Measurements from ENCODE around the gene C22orf39.

DNA sequence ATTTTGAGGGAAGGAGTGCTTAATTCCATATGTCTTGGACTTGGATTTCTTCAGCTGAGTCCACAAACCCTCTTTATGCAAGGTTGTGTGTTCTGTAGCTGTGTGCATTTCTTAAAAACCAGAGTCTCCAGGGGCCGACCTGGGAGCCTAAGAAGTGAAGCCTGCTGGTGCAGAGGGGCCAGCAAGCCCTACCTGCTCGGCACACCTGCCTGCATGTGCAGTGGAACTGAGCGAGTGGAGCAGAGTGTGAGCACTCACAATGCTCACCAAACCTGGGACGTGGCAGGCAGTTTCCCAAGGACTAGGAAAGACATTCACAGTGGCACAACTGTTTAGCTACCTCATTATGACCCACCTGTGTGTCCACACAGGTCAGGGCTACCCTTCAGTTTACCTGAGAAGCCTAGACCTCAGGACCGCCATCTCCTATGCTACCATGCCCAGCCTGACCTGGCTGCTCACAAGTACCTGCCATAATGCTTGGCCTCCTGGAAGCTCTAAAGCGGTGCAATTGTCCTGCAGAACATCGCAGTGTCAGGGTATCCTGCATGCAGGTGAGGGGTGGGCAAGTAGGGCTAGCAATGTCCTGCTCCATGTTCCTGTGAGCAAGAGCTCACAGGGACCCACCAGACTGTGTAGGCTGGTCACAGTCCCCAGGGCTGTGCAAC, 3.8 kb downstream of the C22orf39 start:
- TF ChIP-seq, protein P1, sequence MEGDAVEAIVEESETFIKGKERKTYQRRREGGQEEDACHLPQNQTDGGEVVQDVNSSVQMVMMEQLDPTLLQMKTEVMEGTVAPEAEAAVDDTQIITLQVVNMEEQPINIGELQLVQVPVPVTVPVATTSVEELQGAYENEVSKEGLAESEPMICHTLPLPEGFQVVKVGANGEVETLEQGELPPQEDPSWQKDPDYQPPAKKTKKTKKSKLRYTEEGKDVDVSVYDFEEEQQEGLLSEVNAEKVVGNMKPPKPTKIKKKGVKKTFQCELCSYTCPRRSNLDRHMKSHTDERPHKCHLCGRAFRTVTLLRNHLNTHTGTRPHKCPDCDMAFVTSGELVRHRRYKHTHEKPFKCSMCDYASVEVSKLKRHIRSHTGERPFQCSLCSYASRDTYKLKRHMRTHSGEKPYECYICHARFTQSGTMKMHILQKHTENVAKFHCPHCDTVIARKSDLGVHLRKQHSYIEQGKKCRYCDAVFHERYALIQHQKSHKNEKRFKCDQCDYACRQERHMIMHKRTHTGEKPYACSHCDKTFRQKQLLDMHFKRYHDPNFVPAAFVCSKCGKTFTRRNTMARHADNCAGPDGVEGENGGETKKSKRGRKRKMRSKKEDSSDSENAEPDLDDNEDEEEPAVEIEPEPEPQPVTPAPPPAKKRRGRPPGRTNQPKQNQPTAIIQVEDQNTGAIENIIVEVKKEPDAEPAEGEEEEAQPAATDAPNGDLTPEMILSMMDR (IDR thresholded peaks at IDR 0.05 in 4 of 5, conservative IDR thresholded peaks at IDR 0.05 in 1 of 5) = no peak
- no peak for TF ChIP-seq POLR2A (IDR thresholded peaks at IDR 0.05)
